HEK293T (cell line): ENCODE measurements around the gene RAB7B.

Experiments
- CTCF ChIA-PET: fragments of 350-600 bp; formaldehyde crosslinking; extraction: SDS; loops from one replicate; lab custom pipeline; 2021; ENCODE audit warnings: antibody characterized with exemption, inconsistent platforms; lab: Yijun Ruan, JAX
- POLR2A ChIA-PET: fragments of 350-600 bp; formaldehyde crosslinking; extraction: SDS; loops from one replicate; lab custom pipeline; 2020; ENCODE audit warnings: antibody characterized with exemption, inconsistent platforms; lab: Yijun Ruan, JAX
- DNase-seq: peaks from one replicate; pipeline ENCODE4 v3.0.0; 2012; ENCODE audit warnings: mixed read lengths; ENCODE audit errors: extremely low spot score
- ARNT ChIP-seq: fragments of 450-650 bp; IDR thresholded peaks from 2 replicates; pipeline ENCODE4 v1.6.1; 2017; ENCODE audit warnings: mild to moderate bottlenecking
- BHLHE40 ChIP-seq: fragments of 450-650 bp; IDR thresholded peaks from 2 replicates; pipeline ENCODE4 v1.6.1; 2016; ENCODE audit warnings: mild to moderate bottlenecking, moderate library complexity, borderline replicate concordance
- CTBP1 ChIP-seq: fragments of 450-650 bp; IDR thresholded peaks from 2 replicates; pipeline ENCODE4 v1.6.1; 2016; ENCODE audit warnings: borderline replicate concordance
- ELF4 ChIP-seq: fragments of 450-650 bp; IDR thresholded peaks from 2 replicates; pipeline ENCODE4 v1.6.1; 2017; ENCODE audit warnings: antibody characterized with exemption
- FOXA1 ChIP-seq: fragments of 450-650 bp; IDR thresholded peaks from 2 replicates; pipeline ENCODE4 v1.6.1; 2016; ENCODE audit warnings: mild to moderate bottlenecking
- FOXK2 ChIP-seq: fragments of 450-650 bp; IDR thresholded peaks from 2 replicates; pipeline ENCODE4 v1.6.1; 2016; ENCODE audit warnings: mild to moderate bottlenecking
- FOXM1 ChIP-seq: fragments of 450-650 bp; IDR thresholded peaks from 2 replicates; pipeline ENCODE4 v1.6.1; 2017; ENCODE audit warnings: mild to moderate bottlenecking, borderline replicate concordance
- HDGF ChIP-seq: fragments of 450-650 bp; IDR thresholded peaks from 2 replicates; pipeline ENCODE4 v1.6.1; 2017; ENCODE audit warnings: antibody characterized with exemption, borderline replicate concordance
- L3MBTL2 ChIP-seq: fragments of 450-650 bp; conservative IDR thresholded peaks from 2 replicates; pipeline ENCODE4 v1.6.1; 2016; ENCODE audit warnings: mild to moderate bottlenecking
- LEF1 ChIP-seq: fragments of 450-650 bp; IDR thresholded peaks from 2 replicates; pipeline ENCODE4 v1.6.1; 2017; ENCODE audit warnings: mild to moderate bottlenecking, borderline replicate concordance
- NFRKB ChIP-seq: fragments of 450-650 bp; IDR thresholded peaks from 2 replicates; pipeline ENCODE4 v1.6.1; 2016; ENCODE audit warnings: mild to moderate bottlenecking, moderate library complexity
- SP1 ChIP-seq: fragments of 450-650 bp; IDR thresholded peaks from 2 replicates; pipeline ENCODE4 v1.6.1; 2017
- SUZ12 ChIP-seq: fragments of 450-650 bp; IDR thresholded peaks from 2 replicates; pipeline ENCODE4 v1.6.1; 2016; ENCODE audit warnings: mild to moderate bottlenecking
- TARDBP ChIP-seq: fragments of 450-650 bp; IDR thresholded peaks from 2 replicates; pipeline ENCODE4 v1.6.1; 2016
- ZNF384 ChIP-seq: fragments of 450-650 bp; IDR thresholded peaks from 2 replicates; pipeline ENCODE4 v1.6.1; 2016
- TF ChIP-seq, protein P1 (sequence below): fragments of 450-650 bp; IDR thresholded peaks from 2 replicates; pipeline ENCODE4 v1.6.1; 2016

RAB7B gene

DNA sequence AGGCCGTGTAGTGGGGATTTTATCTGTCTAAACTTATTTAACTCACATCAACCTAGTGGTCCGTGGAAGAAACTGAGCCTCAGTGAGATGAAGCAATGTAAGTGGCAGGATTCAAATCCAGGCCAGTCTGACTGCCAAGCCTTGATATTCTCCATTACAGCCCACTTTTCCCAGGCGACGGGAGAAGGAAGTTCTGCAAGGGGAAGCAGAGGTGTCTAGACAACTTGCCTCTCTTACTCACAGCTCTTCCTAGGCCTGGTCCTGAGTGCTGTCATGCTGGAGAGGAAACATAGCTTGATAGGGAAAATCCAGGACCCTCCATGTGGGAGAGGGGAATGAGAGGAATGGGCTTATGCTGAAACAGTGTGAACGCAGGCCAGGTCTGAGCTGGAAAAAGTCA is 11.4 kb upstream of the RAB7B start:
- DNase-seq, result no peak
- POLR2A ChIA-PET, result no interaction called here
- CTCF ChIA-PET, result no interaction called here
- TF ChIP-seq L3MBTL2 (no peak), FOXK2 (no peak), HDGF (no peak), SP1 (no peak), TARDBP (no peak), BHLHE40 (no peak), ZNF384 (no peak), FOXA1 (no peak), LEF1 (no peak), SUZ12 (no peak), ARNT (no peak), FOXM1 (no peak), NFRKB (no peak), ELF4 (no peak), CTBP1 (no peak)
- TF ChIP-seq, protein P1, sequence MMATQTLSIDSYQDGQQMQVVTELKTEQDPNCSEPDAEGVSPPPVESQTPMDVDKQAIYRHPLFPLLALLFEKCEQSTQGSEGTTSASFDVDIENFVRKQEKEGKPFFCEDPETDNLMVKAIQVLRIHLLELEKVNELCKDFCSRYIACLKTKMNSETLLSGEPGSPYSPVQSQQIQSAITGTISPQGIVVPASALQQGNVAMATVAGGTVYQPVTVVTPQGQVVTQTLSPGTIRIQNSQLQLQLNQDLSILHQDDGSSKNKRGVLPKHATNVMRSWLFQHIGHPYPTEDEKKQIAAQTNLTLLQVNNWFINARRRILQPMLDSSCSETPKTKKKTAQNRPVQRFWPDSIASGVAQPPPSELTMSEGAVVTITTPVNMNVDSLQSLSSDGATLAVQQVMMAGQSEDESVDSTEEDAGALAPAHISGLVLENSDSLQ, result no peak

GRCh38 chr1:206013026-206013795 is 10.0 kb upstream of the RAB7B start:
- TF ChIP-seq ELF4 (no peak), SUZ12 (no peak), ZNF384 (no peak), FOXA1 (no peak), LEF1 (no peak), FOXM1 (no peak), CTBP1 (no peak), NFRKB (no peak), FOXK2 (no peak)
- TF ChIP-seq, protein P1, result no peak
- ChIA-PET CTCF (no interaction called here), POLR2A (no interaction called here)
- no peak for DNase-seq

DNA sequence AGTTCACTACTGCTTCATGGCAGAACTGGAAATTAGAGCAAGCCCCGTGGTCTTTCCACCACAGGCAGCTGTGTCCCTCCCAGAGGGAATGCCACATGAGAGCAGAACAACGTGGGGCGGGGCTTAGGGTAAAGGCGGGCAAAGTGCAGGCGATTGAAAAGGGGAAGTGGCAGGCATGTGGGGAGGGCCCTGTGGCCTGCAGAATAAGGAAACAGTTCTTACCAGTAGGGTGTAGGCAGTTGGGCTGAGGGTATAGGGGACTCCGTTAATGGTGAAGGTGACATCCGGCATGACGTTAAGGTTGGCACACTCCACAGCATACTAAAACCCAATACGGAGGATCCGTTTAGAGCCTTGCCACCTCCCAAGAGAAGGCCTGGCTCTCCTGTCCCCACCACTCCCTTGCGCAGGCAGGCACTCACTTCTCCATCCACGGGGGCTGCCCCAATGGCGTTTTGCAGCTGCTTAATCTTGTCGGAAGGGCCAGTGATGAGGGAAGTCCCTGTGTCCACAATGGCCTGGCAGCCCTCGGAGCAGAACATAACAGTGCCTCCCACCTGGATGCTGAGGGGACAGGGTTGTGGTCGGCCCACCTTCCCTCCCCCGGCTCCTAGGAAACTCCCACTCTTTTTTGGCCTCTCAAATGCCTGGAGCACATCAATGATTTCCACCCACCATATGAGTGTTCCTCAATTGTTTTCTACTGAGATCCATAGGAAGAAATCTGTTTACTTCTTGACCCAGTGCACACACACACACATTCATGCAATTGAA is 9.1 kb upstream of the RAB7B start:
- DNase-seq, result no peak
- TF ChIP-seq SP1, result no peak
- no peak for TF ChIP-seq L3MBTL2
- no peak for TF ChIP-seq HDGF
- no peak for TF ChIP-seq TARDBP
- CTCF ChIA-PET, result no interaction called here
- POLR2A ChIA-PET, result no interaction called here

- no peak for DNase-seq
- TF ChIP-seq BHLHE40 (no peak), FOXA1 (no peak), SUZ12 (no peak), TARDBP (no peak), CTBP1 (no peak), ZNF384 (no peak), SP1 (no peak), FOXM1 (no peak), HDGF (no peak), NFRKB (no peak), ARNT (no peak), FOXK2 (no peak), L3MBTL2 (no peak), ELF4 (no peak), LEF1 (no peak)
- TF ChIP-seq, protein P1, result no peak
- CTCF ChIA-PET, result no interaction called here
- POLR2A ChIA-PET, result no interaction called here
These were observed 7.9 kb upstream of the RAB7B start for GRCh38 chr1:206011057-206011456.

DNA sequence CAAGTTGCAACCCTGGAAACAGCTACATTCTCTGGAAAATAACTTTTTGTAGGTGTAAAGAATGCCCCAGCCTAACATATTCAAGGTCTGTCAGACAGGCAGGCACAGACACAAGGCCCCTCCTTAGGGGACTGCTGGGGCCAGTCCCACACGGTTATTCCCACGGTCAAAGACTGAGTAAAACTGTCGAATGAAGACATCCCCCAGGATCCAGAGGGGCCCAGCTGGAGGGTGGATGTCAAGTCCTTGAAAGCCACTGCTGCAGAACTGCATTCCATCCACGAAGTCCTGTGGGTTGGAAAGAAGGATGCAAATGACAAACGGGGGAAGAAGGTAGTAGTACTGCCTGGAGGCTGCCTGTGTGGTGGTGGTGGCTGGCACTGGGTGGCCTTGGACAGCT is 6.9 kb upstream of the RAB7B start:
- no peak for DNase-seq
- POLR2A ChIA-PET, result no interaction called here
- CTCF ChIA-PET, result interaction anchor here (1.0 kb wide), 1 partner anchor 33 kb away, joined by 3 read pairs; no protein-coding TSS in a partner anchor
- no peak for TF ChIP-seq ELF4

DNA sequence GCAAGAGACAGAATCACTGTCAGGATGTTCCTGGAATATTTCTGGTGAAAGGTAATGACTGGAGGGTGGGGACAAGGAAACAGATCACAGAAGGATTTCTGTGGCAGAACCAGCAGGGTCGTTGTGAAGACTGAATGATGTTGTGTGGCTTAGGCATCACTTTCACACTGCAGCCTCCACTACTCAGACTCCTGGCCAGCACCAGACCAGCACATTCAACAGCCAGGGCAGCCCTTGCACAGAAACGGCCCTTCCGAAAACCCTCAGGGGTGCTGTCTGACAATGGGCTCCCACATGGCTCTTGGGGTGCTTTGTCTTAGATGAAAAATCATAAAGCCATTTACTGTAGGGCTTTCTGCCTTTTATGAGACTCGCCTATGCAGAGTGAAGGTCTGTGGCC is 3.8 kb upstream of the RAB7B start:
- TF ChIP-seq ARNT (no peak), CTBP1 (no peak), ZNF384 (no peak)
- TF ChIP-seq, protein P1, result no peak
- ChIA-PET CTCF (interaction anchor here (1.4 kb wide), 1 partner anchor 30 kb away, joined by 3 read pairs; no protein-coding TSS in a partner anchor), POLR2A (no interaction called here)
- no peak for DNase-seq
